Measurements from ENCODE around the gene RPGRIP1L.

DNA sequence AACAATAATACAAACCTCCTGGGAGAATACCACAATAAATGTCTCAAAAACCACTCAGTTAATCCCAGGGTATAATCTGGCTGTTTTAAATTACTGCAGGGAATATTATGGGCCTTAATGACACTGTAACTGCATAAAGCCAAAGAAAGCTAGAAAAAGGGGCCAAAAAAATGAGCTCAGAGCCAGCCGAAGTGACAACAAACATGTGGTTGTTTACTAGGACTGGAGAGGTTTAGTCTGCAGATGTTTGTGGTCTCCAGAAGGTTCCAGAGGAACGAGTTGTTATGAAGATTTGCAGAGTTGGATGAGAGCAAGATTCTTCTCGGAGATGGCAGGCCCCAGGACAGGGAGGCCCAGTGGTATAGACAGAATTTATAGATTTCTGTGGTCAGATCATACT, 103.5 kb downstream of the RPGRIP1L start:
- TF ChIP-seq, protein P1, sequence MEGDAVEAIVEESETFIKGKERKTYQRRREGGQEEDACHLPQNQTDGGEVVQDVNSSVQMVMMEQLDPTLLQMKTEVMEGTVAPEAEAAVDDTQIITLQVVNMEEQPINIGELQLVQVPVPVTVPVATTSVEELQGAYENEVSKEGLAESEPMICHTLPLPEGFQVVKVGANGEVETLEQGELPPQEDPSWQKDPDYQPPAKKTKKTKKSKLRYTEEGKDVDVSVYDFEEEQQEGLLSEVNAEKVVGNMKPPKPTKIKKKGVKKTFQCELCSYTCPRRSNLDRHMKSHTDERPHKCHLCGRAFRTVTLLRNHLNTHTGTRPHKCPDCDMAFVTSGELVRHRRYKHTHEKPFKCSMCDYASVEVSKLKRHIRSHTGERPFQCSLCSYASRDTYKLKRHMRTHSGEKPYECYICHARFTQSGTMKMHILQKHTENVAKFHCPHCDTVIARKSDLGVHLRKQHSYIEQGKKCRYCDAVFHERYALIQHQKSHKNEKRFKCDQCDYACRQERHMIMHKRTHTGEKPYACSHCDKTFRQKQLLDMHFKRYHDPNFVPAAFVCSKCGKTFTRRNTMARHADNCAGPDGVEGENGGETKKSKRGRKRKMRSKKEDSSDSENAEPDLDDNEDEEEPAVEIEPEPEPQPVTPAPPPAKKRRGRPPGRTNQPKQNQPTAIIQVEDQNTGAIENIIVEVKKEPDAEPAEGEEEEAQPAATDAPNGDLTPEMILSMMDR (conservative IDR thresholded peaks at IDR 0.05 in 1 of 2, IDR thresholded peaks at IDR 0.05 in 1 of 2; ENCODE audit: low read depth in 1 of 2, low read length in 2 of 2) = no peak
- TF ChIP-seq EZH2 (IDR thresholded peaks at IDR 0.05; ENCODE audit: low read length, missing control alignments) = no peak

All from fibroblast of lung (primary cell).